Measurements from ENCODE around the gene MAP2.

MAP2 gene

DNA sequence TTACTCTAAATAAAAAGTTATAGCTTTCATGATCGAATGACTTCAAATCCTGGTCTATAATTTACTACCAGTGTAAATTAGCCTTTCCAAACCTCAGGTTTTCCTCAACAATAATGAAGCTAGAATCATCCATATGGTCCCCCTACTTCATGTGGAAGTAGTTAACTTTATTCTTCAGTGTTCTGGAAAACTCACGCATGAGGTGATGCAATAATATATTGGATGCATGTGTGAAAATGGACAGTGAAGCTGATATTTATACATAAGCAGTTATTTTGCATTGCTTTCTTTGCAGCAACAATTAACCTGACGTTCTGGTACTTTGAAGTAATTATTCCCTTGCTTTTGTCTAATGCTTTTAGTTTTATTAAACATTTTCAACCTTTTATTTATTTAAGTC lies 329.2 kb downstream of the MAP2 start:
- DNase-seq, result no peak

DNA sequence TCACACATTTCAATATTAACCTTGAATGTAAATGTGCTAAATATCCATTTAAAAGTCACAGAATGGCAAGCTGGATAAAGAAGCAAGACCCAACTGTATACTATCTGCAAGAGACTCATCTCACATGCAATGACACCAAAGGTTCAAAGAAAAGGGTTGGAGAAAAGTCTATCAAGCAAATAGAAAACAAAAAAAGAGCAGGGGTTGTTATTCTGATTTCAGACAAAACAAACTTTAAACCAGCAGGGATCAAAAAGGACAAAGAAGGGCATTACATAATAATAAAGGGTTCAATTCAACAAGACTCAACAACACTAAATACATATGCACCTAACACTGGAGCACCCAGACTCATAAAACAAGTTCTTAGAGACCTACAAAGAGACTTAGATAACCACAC lies 333.3 kb downstream of the MAP2 start:
- DNase-seq, result no peak

DNA sequence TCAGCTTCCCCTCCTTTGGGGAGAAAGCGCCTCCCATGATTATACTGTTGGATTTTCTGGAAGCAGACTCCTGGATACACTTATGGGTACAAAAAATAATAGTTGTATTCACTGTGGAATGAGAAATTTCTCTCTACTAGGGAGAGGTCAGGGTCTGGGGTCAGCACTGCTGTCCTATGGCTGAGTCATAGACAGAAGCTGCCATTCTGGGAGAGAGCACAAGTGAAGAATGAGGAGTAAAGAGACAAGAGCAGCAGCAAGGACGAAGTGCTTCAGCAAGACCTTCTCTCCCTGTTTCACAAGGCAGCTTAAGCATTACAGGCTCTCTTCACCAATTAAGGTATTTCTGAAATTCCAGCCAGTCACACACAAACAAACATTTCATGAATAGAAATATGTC lies 337.7 kb downstream of the MAP2 start:
- no peak for DNase-seq

DNA sequence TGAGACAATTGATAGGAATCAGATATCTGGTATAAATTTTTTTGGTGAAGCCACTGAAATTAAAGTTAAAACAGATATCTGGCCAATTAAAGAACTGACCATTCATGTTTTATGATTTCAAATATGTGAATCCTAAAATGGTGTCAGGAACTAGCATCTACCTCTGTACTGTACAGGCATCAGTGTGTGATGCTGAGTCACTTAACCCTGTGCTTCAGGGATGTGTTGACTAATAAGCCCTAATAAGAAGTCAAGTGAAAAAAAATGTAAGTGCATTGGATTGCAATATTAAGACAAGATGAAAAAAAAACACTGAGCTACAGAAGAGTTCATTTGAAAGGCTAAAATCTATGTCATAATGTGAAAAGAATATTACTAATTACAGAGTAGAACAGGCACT lies 338.7 kb downstream of the MAP2 start:
- DNase-seq, result no peak

DNA sequence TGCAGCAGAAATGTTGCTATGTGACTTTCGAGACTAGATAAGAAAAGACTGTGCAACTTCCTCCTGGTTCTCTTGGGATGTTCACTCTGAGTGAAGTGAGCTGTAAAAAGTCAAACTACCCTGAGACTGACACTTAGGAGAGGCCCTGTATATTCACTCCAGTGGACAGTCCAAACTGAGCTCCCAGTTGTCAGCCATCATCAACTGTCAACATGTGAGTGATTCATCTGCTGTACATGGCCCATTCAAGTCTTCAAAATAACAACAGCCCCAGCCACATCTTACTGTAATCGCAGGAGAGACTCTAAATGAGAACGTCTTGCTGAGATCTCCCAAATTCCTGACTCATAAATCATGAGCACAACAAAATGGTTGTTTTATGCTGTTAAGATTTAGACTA lies 339.3 kb downstream of the MAP2 start:
- no peak for DNase-seq

DNA sequence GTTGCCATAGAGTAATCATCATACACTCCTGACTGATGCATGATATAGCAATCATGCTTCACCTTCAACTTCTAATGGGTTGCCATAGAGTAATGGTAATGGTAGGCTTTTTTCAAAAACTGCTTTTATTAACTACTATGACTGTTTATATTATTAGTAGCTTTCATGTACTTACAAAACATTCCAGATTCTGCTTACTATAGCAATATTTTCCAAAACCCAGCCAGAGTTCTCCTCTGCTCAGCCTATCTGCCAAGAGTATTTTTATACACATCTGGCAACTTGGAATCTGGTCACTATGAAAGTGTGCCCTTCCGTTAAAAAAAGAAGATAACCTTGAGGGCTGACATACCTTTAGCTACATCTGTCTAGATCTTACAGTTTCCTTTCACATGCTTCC lies 342.8 kb downstream of the MAP2 start:
- no peak for DNase-seq

DNA sequence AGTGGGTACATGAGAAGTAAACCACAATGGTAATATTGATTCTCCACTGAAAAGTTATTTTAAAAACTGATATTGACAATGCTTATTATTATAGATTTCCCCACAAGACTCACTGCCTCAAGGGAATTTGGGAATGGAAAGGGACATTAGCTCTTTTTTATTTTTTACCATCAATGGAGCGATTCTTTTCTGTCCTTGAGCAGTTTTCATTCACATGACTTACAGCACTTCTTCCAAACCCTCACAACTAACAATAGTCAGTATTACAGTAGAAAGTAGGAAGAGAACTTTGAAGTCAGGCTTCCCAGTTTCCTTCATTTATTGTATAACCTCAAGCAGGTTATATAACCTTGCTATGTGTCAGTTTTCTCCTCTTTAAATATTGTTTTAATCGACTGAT lies 343.5 kb downstream of the MAP2 start:
- DNase-seq, result no peak

DNA sequence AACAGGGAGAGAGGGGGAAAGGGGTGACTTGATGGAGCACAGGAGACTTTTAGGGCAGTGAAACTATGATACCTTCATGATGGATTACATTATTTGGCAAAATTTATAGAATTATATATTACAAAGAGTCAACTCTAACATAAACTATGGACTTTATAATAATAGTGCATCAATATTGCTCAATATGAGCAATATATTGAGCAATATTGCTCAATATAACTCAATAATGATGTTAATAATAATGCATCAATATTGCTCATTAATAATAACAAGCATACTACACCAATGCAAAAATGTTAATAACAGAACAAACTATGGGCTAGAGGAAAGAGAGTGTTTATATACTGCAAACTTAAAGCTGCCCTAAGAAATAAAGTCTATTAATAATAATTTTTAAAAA lies 344.7 kb downstream of the MAP2 start:
- no peak for DNase-seq

DNA sequence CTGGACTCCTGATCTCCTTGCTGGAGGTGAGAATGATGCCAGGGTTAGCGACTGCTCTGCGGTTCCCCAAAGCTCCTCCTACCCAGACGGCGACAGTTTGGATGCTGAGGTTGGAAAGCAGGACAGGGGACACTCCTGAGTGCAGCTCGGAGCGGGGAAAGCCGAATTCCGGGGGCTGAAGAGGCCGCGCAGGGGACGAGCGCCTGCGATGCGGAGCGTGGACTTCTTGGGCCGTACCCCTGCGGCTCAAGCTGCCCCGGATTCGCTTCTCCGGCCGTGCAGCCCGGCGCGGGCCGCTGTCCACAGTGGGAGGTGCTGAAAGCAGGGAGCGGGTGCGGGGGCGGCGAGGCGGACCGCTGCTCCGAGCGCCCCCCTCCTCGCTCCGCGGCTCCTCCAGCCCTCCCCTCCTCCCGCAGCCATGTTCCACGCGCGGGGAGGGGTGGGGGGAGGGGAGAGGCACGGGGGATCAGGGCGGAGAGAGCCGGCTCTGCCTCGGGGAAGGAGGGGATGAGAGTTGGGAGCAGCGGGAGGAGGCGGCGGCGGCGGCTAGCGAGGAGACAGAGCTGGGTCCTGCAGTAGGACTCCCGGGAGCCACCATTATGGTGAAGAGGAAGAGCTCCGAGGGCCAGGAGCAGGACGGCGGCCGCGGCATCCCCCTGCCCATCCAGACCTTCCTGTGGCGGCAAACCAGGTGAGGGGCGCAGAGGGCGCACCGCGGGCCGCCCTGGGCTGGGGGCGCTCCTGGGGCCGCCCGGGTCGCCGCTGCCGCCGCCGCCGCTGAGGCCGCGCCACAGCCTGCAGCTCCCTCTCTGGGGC lies 347.8 kb downstream of the MAP2 start, which contains the start of gene UNC80:
Gene UNC80 (plus strand): TSS at position 359 of the 816 bp plus-strand sequence. CDS start 241 bp downstream, at position 600.
- peak; percentile 54 for DNase-seq

DNA sequence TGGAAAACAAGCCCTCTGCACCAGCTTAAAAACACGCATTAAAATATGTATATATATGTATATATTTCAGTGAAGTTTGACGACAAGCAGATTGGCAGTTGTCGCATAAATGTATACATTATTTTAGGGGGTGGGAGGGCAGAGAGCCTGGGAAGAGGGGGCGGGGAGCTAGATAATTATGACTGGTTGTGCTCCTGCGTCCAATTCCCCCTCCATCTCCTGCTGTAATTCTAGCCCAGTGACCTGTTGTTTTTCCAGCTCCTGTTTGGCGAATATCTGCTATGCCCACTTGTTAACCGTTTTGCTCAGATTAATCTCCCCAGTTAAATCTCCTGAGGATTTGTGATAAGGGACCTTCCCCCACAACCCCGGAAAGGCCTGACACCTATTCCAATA lies 348.4 kb downstream of the MAP2 start:
- DNase-seq, result no peak

DNA sequence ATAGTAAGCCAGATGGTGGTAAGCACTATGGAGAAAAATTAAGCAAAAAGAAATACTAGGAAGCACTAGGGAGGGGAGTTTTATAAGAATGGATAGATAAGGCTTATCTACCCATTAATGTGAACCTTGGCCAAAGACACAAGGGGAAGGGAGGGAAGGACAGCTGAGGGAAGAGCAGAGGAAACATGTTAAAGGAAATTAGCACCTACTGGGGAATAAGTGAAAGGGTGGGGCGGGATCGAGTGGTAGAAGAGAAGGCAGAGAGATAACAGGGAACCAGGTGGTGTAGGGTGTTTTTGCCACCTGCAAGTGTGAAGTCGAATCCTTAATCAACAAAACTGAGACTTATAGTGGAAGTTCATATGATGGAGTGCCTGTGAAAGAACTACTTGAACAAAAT lies 349.5 kb downstream of the MAP2 start:
- no peak for DNase-seq
